ENCODE results near the gene HORMAD2. TPM values are rescaled to one million over a fixed set of nuclear protein-coding genes. Genes with fewer than 3 reads are reported as not detected.
"Not testable (repeated sequence)": the region's sequence is repeated elsewhere in the genome, so short reads cannot be mapped to it uniquely, and the experiment has no call there.

The HORMAD2 gene
- total RNA-seq, 1 donor, result not detected

GRCh38 chr22:30080805-30081204 is 541 bp downstream of the HORMAD2 start:
- no peak for TF ChIP-seq CTCF (IDR thresholded peaks at IDR 0.05; ENCODE audit: insufficient read depth, low read length)
- DNase-seq (ENCODE audit: low read depth), result no peak
- H3K4me3 ChIP-seq (ENCODE audit: low read depth, low read length), result no peak overlapping the region

- DNase-seq (ENCODE audit: low read depth), result no peak
- TF ChIP-seq CTCF (IDR thresholded peaks at IDR 0.05; ENCODE audit: insufficient read depth, low read length), result no peak
- no peak overlapping the region for H3K4me3 ChIP-seq (ENCODE audit: low read depth, low read length)
Observed at GRCh38 chr22:30086496-30086895, 6.2 kb downstream of the HORMAD2 start.

GRCh38 chr22:30087037-30087436 is 6.8 kb downstream of the HORMAD2 start:
- DNase-seq (ENCODE audit: low read depth), result peak; percentile 28
- not testable (repeated sequence) for H3K4me3 ChIP-seq (ENCODE audit: low read depth, low read length)

- H3K4me3 ChIP-seq (ENCODE audit: low read depth, low read length), result no peak overlapping the region
- no peak for DNase-seq (ENCODE audit: low read depth)
- TF ChIP-seq CTCF (IDR thresholded peaks at IDR 0.05; ENCODE audit: insufficient read depth, low read length), result no peak
Observed at GRCh38 chr22:30087611-30088010, 7.3 kb downstream of the HORMAD2 start.

GRCh38 chr22:30088468-30088867 is 8.2 kb downstream of the HORMAD2 start:
- no peak overlapping the region for H3K4me3 ChIP-seq (ENCODE audit: low read depth, low read length)
- TF ChIP-seq CTCF (IDR thresholded peaks at IDR 0.05; ENCODE audit: insufficient read depth, low read length), result no peak

GRCh38 chr22:30089655-30089974 is 9.4 kb downstream of the HORMAD2 start:
- no peak overlapping the region for H3K4me3 ChIP-seq (ENCODE audit: low read depth, low read length)
- DNase-seq (ENCODE audit: low read depth), result no peak
- no peak for TF ChIP-seq CTCF (IDR thresholded peaks at IDR 0.05; ENCODE audit: insufficient read depth, low read length)

More at GRCh38 chr22:30088468-30088867, 8.2 kb downstream of the HORMAD2 start:
- no peak for DNase-seq (ENCODE audit: low read depth)

- no peak for TF ChIP-seq CTCF (IDR thresholded peaks at IDR 0.05; ENCODE audit: insufficient read depth, low read length)
- no peak overlapping the region for H3K4me3 ChIP-seq (ENCODE audit: low read depth, low read length)
- DNase-seq (ENCODE audit: low read depth), result no peak
Observed at GRCh38 chr22:30092686-30093085, 12.4 kb downstream of the HORMAD2 start.
